ENCODE measurements around the gene ADO.

Gene ADO

DNA sequence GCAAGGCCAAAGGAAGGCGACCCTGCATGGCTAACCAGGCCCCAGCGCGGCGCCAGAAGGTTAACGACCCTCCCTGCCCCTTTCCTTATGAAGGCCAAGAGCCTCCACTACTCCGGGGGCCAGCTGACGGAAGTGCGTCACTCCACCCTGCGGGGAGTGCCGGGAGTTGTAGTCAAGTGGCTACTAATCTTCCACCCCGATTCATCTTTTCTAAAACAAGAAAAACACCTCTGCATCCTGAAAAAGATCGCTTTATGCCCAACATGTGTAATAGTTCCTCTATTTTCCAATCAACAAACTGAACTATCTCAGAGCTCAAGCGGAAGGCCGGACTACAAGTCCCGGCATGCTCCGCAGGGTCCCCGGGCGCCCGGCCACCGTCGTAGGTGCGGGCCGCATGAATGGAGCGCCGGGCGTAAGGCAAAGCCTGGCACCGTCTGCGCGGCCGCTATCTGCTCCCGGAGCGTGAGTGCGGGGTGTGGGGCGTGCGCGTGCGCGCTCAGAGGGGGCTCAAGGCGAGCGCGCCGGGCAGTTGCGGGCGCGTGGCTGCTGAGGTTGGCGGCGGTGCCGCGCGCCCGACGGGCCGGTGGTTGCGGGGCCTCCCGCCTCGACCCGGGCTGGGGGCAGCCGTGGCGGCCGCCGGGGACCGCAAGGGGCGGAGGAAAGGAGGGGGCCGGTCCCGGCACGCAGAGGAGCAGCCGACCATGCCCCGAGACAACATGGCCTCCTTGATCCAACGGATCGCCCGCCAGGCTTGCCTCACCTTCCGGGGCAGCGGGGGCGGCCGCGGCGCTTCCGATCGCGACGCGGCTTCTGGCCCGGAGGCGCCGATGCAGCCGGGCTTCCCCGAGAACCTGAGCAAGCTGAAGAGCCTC, at the start of gene ADO:
Gene ADO, plus strand, starts transcription at position 365 of the 875 bp plus-strand sequence. Its CDS starts 340 bp downstream, at position 705.
- Histone ChIP-seq H3K27me3 (replicated peaks) (no peaks in the 10 kb centered on the region), H3K4me3 (ENCODE audit: low read depth, low read length) (peak within 1 kb of the TSS; percentile 93), H3K27ac (peak within 1 kb of the TSS; percentile 87), H3K36me3 (replicated peaks) (no peaks in the 10 kb centered on the region)
- peak; percentile 68 for DNase-seq
- TF ChIP-seq, protein P1, sequence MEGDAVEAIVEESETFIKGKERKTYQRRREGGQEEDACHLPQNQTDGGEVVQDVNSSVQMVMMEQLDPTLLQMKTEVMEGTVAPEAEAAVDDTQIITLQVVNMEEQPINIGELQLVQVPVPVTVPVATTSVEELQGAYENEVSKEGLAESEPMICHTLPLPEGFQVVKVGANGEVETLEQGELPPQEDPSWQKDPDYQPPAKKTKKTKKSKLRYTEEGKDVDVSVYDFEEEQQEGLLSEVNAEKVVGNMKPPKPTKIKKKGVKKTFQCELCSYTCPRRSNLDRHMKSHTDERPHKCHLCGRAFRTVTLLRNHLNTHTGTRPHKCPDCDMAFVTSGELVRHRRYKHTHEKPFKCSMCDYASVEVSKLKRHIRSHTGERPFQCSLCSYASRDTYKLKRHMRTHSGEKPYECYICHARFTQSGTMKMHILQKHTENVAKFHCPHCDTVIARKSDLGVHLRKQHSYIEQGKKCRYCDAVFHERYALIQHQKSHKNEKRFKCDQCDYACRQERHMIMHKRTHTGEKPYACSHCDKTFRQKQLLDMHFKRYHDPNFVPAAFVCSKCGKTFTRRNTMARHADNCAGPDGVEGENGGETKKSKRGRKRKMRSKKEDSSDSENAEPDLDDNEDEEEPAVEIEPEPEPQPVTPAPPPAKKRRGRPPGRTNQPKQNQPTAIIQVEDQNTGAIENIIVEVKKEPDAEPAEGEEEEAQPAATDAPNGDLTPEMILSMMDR (IDR thresholded peaks at IDR 0.05; ENCODE audit: low read depth, low read length, missing control alignments) = no peak
- in situ Hi-C loops (cut with HindIII; ENCODE audit: low pct_ligation_motif_present, low sequenced_read_pairs) = loop anchor here (25.0 kb wide), 1 partner anchor 192 kb away; no protein-coding TSS in a partner anchor

DNA sequence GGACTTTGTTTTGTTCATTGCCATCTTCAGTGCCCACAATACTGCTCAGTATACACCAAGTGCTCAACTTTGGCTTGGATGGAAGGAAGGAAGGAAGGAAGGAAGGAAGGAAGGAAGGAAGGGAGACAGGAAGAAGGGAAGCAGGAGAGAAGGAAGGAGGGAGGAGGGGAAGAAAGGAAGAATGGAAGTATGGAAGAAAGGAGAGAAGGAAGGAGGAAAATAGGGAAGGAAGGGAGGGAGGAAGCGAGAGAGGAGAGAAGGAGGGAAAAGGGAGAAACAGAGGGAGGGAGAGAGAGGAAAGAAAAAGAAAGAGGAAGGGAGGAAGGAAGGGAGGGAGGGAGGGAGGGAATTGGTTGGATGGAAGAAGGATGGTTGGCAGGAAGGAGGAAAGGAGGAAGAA, 49.6 kb upstream of the ADO start:
- Histone ChIP-seq H3K27me3 (replicated peaks) (no peaks in the 10 kb centered on the region), H3K36me3 (replicated peaks) (no peaks in the 10 kb centered on the region), H3K4me3 (ENCODE audit: low read depth, low read length) (no peak overlapping the region), H3K27ac (no peak overlapping the region)
- in situ Hi-C loops (cut with HindIII; ENCODE audit: low pct_ligation_motif_present, low sequenced_read_pairs) = no loop called here
- TF ChIP-seq, protein P1 (IDR thresholded peaks at IDR 0.05; ENCODE audit: low read depth, low read length, missing control alignments) = no peak
- no peak for DNase-seq

DNA sequence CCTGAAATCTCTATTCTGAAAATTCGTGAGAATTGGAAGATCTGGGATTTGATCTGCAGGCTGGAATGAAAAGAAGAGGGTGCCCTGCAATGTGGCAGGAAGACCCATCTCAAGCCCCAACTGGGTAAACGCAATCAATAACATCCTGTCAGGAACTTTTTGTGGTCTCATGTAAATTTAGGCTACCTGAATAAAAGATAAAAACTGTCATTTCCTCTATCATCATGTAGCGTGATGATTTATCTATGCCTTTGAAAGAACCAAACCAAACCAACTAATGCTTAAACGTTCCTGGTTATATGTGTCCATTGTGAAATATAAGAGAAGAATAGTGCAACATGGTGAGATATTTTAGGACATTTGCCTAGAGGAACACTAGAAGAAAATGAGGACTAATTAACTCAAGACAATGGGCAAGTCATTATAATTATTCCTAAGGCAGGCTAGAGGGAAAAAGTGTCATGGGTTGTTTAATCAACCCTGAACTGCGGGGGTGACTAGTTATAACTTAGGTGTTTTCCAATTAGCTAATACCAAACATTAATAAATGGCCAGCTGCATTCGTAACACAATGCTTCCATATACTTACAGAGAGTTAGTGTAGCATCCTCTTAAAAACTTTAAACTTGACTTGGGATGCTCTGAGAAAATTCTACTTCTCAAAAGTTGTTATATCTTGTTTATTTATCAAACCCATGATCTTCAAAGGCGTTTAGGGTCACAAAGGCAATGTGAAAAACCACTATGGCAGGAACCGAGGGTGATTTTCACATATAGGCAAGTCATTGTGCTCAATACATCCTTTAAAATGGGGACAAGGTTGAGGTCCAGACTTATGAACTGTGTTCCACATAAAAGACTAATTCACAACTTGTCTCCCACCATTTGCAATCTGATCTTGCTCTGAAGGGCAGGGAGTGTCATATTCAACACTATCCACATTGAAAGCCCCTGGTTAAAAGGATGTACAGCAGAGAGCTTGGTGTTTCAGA, 48.6 kb upstream of the ADO start:
- no peak for DNase-seq
- H3K27ac ChIP-seq = no peak overlapping the region
- TF ChIP-seq, protein P1 (IDR thresholded peaks at IDR 0.05; ENCODE audit: low read depth, low read length, missing control alignments) = no peak
- in situ Hi-C loops (cut with HindIII; ENCODE audit: low pct_ligation_motif_present, low sequenced_read_pairs) = no loop called here
- H3K27me3 ChIP-seq (replicated peaks) = no peaks in the 10 kb centered on the region
- H3K4me3 ChIP-seq (ENCODE audit: low read depth, low read length) = no peak overlapping the region
- H3K36me3 ChIP-seq (replicated peaks) = no peaks in the 10 kb centered on the region

DNA sequence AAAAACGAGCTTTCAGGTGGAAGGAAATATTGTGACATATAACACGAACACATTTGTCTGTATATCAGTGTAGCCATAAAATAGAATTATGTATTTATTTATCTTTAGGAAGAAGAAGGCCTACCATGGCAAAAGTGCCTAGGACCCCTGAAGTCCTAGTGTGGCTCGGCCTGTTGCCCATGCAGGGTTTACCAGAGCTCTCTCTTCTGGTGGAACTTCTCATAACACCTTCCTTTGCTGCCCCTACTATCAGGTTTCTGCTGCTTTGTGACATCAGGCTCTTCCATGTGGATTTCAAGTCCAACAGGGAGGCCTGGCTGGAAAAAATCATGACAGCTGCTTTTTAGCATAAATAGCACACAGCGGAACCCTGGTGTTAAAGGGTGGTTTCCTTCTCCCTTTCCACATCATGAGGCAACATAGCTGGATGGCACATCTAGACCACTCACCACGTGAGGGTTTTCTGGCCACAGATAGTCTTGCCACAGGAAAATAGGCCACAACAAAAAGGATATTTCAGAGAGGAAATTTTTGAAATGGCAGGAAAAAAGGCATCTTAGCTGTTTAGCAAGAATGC, 44.8 kb upstream of the ADO start:
- Histone ChIP-seq H3K27me3 (replicated peaks) (no peaks in the 10 kb centered on the region), H3K4me3 (ENCODE audit: low read depth, low read length) (no peak overlapping the region), H3K36me3 (replicated peaks) (no peaks in the 10 kb centered on the region), H3K27ac (no peak overlapping the region)
- in situ Hi-C loops (cut with HindIII; ENCODE audit: low pct_ligation_motif_present, low sequenced_read_pairs) = no loop called here
- no peak for DNase-seq
- TF ChIP-seq, protein P1 (IDR thresholded peaks at IDR 0.05; ENCODE audit: low read depth, low read length, missing control alignments) = no peak

DNA sequence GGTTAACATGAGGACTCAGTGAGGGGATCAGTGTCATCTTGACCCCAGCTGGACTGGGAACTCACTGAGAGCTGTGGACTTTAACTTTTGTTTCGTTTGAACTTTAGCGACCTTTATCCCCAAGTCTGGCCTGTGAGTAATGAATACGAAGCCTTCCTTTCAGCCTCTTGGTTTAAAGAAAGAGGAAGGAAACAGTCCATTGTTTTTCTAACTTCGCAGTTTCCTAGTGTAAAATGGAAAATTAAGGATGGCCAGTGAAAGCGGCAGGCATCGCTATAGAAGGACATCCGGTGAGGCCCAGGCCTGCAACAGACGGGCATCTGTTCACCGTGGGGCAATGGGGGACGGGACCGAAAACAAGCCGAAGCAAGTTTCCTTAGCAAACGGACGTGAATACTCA, 44.1 kb upstream of the ADO start:
- DNase-seq = no peak
- TF ChIP-seq, protein P1 (IDR thresholded peaks at IDR 0.05; ENCODE audit: low read depth, low read length, missing control alignments) = no peak
- in situ Hi-C loops (cut with HindIII; ENCODE audit: low pct_ligation_motif_present, low sequenced_read_pairs) = no loop called here
- Histone ChIP-seq H3K27me3 (replicated peaks) (no peaks in the 10 kb centered on the region), H3K4me3 (ENCODE audit: low read depth, low read length) (no peak overlapping the region), H3K36me3 (replicated peaks) (no peaks in the 10 kb centered on the region), H3K27ac (no peak overlapping the region)
